Adrenal gland (tissue), 5 donors: ENCODE measurements around the gene PURB.

Experiments
- POLR2A ChIP-seq, 2 donors: fragments of 450-650 bp; IDR thresholded peaks; one replicate each; pipeline ENCODE4 v1.6.1; 2017; ENCODE audit warnings: antibody characterized with exemption in 2 of 2, mild to moderate bottlenecking in 2 of 2, moderate library complexity in 1 of 2
- TF ChIP-seq, protein P1 (sequence below), 6 experiments: fragments of 450-650 bp in 4 of 6; fragments of 200-600 bp in 2 of 6; sonication (generic) in 1 of 6; IDR thresholded peaks; 1 replicate in 5 of 6; 2 replicates in 1 of 6; pipeline versions ENCODE4 v1.5.1 to v1.8.0; 2016 to 2021; ENCODE audit warnings: antibody characterized with exemption in 6 of 6, mild to moderate bottlenecking in 2 of 6, moderate library complexity in 1 of 6
- donor health status: DM: no; HTN: no; CAD: no.

DNA sequence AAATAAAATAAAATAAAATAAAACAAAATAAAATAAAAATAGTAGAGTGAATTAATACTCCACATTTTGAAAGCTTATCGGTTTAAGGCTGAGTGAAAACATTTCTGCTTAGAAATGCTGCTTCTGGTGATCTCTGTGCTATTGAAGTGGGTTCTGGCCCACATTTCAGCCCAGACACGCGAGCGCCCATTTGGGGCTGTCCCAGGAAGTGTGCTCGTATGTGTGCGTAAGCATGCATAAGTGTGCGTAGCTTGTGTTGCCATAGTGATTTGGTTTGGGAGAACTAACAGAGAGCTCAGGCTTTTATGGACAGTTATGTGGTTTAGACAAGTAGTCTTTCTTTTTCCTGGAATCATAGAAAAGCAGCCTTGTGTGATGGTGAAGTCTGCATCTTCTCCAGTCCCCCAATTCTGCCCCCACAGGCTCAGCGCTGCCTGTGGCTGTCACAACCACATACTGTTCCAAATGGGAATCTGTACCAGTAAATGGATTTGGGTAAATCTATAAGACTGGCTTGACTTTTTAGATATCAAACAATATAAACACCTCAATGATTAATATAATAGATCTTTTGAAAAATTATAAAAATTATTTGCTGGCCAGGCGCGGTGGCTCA lies 29.8 kb upstream of the PURB start:
- TF ChIP-seq, protein P1, sequence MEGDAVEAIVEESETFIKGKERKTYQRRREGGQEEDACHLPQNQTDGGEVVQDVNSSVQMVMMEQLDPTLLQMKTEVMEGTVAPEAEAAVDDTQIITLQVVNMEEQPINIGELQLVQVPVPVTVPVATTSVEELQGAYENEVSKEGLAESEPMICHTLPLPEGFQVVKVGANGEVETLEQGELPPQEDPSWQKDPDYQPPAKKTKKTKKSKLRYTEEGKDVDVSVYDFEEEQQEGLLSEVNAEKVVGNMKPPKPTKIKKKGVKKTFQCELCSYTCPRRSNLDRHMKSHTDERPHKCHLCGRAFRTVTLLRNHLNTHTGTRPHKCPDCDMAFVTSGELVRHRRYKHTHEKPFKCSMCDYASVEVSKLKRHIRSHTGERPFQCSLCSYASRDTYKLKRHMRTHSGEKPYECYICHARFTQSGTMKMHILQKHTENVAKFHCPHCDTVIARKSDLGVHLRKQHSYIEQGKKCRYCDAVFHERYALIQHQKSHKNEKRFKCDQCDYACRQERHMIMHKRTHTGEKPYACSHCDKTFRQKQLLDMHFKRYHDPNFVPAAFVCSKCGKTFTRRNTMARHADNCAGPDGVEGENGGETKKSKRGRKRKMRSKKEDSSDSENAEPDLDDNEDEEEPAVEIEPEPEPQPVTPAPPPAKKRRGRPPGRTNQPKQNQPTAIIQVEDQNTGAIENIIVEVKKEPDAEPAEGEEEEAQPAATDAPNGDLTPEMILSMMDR (IDR thresholded peaks at IDR 0.05), result no peak
- no peak for TF ChIP-seq POLR2A (IDR thresholded peaks at IDR 0.05)
